ENCODE results near the gene SERPINA4.

SERPINA4 gene

GRCh38 chr14:94615823-94616570 is 54.8 kb downstream of the SERPINA4 start:
- no peak for DNase-seq (ENCODE audit: low spot score)

GRCh38 chr14:94617366-94617941 is 56.2 kb downstream of the SERPINA4 start:
- no peak for DNase-seq (ENCODE audit: low spot score)

GRCh38 chr14:94617988-94618822 is 57.0 kb downstream of the SERPINA4 start:
- DNase-seq (ENCODE audit: low spot score), result no peak

GRCh38 chr14:94619297-94619696 is 58.1 kb downstream of the SERPINA4 start:
- no peak for DNase-seq (ENCODE audit: low spot score)
